ENCODE results near the gene FAM20A.

Gene FAM20A

GRCh38 chr17:68591583-68591982 lies 9.6 kb downstream of the FAM20A start:
- TF ChIP-seq ZBTB7A (IDR thresholded peaks at IDR 0.05; ENCODE audit: low read depth) (no peak), CREB1 (IDR thresholded peaks at IDR 0.05; ENCODE audit: low read depth) (no peak), EGR1 (IDR thresholded peaks at IDR 0.05) (no peak), YY1 (IDR thresholded peaks at IDR 0.05; ENCODE audit: low read depth) (no peak), TEAD4 (IDR thresholded peaks at IDR 0.05) (no peak), CEBPB (IDR thresholded peaks at IDR 0.05) (no peak), TCF12 (IDR thresholded peaks at IDR 0.05; ENCODE audit: low read depth) (no peak), USF1 (IDR thresholded peaks at IDR 0.05) (no peak), FOXM1 (IDR thresholded peaks at IDR 0.05; ENCODE audit: borderline replicate concordance, low read depth) (no peak), NFIC (IDR thresholded peaks at IDR 0.05) (no peak), MAX (IDR thresholded peaks at IDR 0.05) (no peak)
- TF ChIP-seq, protein P1, sequence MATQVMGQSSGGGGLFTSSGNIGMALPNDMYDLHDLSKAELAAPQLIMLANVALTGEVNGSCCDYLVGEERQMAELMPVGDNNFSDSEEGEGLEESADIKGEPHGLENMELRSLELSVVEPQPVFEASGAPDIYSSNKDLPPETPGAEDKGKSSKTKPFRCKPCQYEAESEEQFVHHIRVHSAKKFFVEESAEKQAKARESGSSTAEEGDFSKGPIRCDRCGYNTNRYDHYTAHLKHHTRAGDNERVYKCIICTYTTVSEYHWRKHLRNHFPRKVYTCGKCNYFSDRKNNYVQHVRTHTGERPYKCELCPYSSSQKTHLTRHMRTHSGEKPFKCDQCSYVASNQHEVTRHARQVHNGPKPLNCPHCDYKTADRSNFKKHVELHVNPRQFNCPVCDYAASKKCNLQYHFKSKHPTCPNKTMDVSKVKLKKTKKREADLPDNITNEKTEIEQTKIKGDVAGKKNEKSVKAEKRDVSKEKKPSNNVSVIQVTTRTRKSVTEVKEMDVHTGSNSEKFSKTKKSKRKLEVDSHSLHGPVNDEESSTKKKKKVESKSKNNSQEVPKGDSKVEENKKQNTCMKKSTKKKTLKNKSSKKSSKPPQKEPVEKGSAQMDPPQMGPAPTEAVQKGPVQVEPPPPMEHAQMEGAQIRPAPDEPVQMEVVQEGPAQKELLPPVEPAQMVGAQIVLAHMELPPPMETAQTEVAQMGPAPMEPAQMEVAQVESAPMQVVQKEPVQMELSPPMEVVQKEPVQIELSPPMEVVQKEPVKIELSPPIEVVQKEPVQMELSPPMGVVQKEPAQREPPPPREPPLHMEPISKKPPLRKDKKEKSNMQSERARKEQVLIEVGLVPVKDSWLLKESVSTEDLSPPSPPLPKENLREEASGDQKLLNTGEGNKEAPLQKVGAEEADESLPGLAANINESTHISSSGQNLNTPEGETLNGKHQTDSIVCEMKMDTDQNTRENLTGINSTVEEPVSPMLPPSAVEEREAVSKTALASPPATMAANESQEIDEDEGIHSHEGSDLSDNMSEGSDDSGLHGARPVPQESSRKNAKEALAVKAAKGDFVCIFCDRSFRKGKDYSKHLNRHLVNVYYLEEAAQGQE (IDR thresholded peaks at IDR 0.05; ENCODE audit: low read depth): no peak

GRCh38 chr17:68589086-68589485 lies 12.1 kb downstream of the FAM20A start:
- TF ChIP-seq MAX (IDR thresholded peaks at IDR 0.05) (no peak), FOXM1 (IDR thresholded peaks at IDR 0.05; ENCODE audit: borderline replicate concordance, low read depth) (no peak), YY1 (IDR thresholded peaks at IDR 0.05; ENCODE audit: low read depth) (no peak), NFIC (IDR thresholded peaks at IDR 0.05) (no peak)

DNA sequence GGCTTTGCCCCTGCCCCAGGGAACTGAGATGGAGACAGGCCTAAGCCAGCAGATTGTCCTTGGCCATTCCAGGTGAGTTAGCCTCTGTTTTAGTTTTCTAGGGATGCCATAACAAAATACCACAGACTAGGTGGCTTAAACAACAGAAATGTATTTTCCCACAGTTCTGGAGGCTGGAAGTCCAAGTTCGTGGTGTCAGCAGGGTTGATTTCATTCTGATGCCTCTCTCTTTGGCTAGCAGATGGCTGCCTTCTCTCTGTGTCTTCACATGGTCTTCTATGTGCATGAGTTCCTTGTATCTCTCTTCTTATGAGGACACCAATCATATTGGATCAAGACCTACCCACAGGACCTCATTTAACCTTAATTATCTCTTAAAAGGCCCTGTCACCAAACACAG lies 12.8 kb downstream of the FAM20A start:
- TF ChIP-seq, protein P1 (IDR thresholded peaks at IDR 0.05; ENCODE audit: low read depth): no peak
- no peak for TF ChIP-seq RAD21 (IDR thresholded peaks at IDR 0.05; ENCODE audit: low read depth)
- TF ChIP-seq TAF1 (IDR thresholded peaks at IDR 0.05; ENCODE audit: low read depth): no peak
- no peak for TF ChIP-seq YY1 (IDR thresholded peaks at IDR 0.05; ENCODE audit: low read depth)
- no peak for TF ChIP-seq ZBTB7A (IDR thresholded peaks at IDR 0.05; ENCODE audit: low read depth)
- no peak for TF ChIP-seq CEBPB (IDR thresholded peaks at IDR 0.05)
- no peak for TF ChIP-seq EGR1 (IDR thresholded peaks at IDR 0.05)
- TF ChIP-seq EP300 (IDR thresholded peaks at IDR 0.05; ENCODE audit: borderline replicate concordance): no peak
- no peak for TF ChIP-seq FOXM1 (IDR thresholded peaks at IDR 0.05; ENCODE audit: borderline replicate concordance, low read depth)

DNA sequence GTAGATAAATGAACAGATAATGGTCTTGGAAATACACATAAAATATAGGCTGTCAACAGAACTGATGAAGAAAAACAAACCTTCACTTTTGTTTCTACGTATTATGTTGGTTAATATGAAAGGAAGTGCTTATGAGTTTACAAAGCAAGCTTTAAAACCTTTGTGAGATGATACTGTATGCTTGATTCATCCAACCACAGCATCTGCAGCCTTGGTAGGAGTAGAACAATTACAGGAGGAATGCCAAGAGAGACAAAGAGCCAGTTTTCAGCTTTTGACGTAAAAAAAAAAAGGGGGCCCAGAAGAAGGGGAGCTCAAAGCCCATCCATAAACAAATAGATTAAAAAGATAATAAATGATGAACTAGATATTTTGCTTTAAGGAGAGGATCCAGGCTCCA lies 13.3 kb downstream of the FAM20A start:
- TF ChIP-seq TAF1 (IDR thresholded peaks at IDR 0.05; ENCODE audit: low read depth) (no peak), CREB1 (IDR thresholded peaks at IDR 0.05; ENCODE audit: low read depth) (no peak), YY1 (IDR thresholded peaks at IDR 0.05; ENCODE audit: low read depth) (no peak), NFIC (IDR thresholded peaks at IDR 0.05) (no peak), FOXM1 (IDR thresholded peaks at IDR 0.05; ENCODE audit: borderline replicate concordance, low read depth) (no peak), EP300 (IDR thresholded peaks at IDR 0.05; ENCODE audit: borderline replicate concordance) (no peak), EGR1 (IDR thresholded peaks at IDR 0.05) (no peak), TCF12 (IDR thresholded peaks at IDR 0.05; ENCODE audit: low read depth) (no peak), CEBPB (IDR thresholded peaks at IDR 0.05) (no peak), USF1 (IDR thresholded peaks at IDR 0.05) (no peak), TEAD4 (IDR thresholded peaks at IDR 0.05) (no peak), ZBTB7A (IDR thresholded peaks at IDR 0.05; ENCODE audit: low read depth) (no peak), MAX (IDR thresholded peaks at IDR 0.05) (no peak), RAD21 (IDR thresholded peaks at IDR 0.05; ENCODE audit: low read depth) (no peak)
- TF ChIP-seq, protein P1 (IDR thresholded peaks at IDR 0.05; ENCODE audit: low read depth): no peak
